ENCODE measurements around the gene SMYD3. TPM values are rescaled to one million over a fixed set of nuclear protein-coding genes. Genes with fewer than 3 reads are reported as not detected.

SMYD3 gene
- total and polyA plus RNA-seq, 9 of the 15 experiments (the other 6 are each of a cell fraction or from before 2014, with no cell fraction given), result 128 to 440 (median 197) TPM

DNA sequence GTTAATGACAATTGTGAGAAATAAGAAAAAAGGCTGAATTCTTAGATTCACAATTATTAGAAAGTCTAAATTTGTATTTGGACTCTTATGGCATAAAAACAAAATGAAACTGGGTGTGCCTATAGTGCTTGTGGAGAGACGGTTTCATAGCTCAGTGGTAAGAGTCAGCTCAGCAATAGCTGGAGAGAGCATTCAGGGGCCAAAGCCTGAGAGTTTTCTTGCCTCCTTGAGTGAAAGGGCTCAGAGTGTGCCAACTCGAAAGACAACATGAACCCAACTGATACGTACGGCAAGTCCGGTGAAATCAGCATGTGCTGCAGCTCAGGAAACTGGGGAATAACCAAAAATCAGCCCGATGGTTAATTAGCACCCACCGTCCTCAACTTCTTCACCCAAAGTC is 577.9 kb downstream of the SMYD3 start:
- ChIA-PET POLR2A (interaction anchor here (0.8 kb wide), 1 partner anchor 11 kb away, joined by 4 read pairs; no protein-coding TSS in a partner anchor), CTCF (ENCODE audit: low intra/inter-chr PET ratio) (no interaction called here)
- no TSS peak for BruUV-seq (replicated peaks)
- FAIRE-seq (no peak), DNase-seq (ENCODE audit: extremely low read depth in 1 of 4, low spot score in 3 of 4) (no peak), ATAC-seq (no peak)
- Histone ChIP-seq H3K27ac (ENCODE audit: extremely low read depth, low read depth, low read length) (no peak overlapping the region), H4K20me1 (replicated peaks; ENCODE audit: control insufficient read depth, insufficient read depth, low read length) (peaks cover 5% of the 10 kb centered on the region; the same call in 1 of the 2 replicates), H3K4me2 (ENCODE audit: insufficient read depth, low read length) (no peak overlapping the region), H3K27me3 (ENCODE audit: control insufficient read depth in 2 of 2, insufficient read depth in 2 of 2, low read length in 2 of 2) (no peaks in the 10 kb centered on the region), H3K9ac (ENCODE audit: insufficient read depth in 1 of 2, low read depth in 2 of 2, low read length in 2 of 2) (no peak overlapping the region), H3K36me3 (ENCODE audit: control insufficient read depth, insufficient read depth, low read length) (peaks cover 67% of the 10 kb centered on the region; the same call in 2 of the 3 replicates), H2AFZ (ENCODE audit: low read depth, low read length) (no peak overlapping the region), H3K9me1 (ENCODE audit: control insufficient read depth, insufficient read depth, low read length) (no peaks in the 10 kb centered on the region), H3K4me1 (replicated peaks in 1 of 2; ENCODE audit: control insufficient read depth in 2 of 2, insufficient read depth in 2 of 2, low read length in 2 of 2) (no peaks in the 10 kb centered on the region), H3K79me2 (ENCODE audit: control insufficient read depth, insufficient read depth, low read length) (peaks cover 34% of the 10 kb centered on the region), H3K4me3 (no peak overlapping the region), H3K9me3 (replicated peaks; ENCODE audit: control insufficient read depth, insufficient read depth, low read depth, low read length) (no peaks in the 10 kb centered on the region)
- intact Hi-C loops (cut with micrococcal nuclease) (no loop called here), in situ Hi-C loops (cut with MboI) (no loop called here)
- 94% methylated on average over 7 of the region's 7 CpGs for WGBS (ENCODE audit: insufficient coverage, low coverage, missing lambda C conversion rate)
- TF ChIP-seq DIDO1 (tag; IDR thresholded peaks at IDR 0.05; ENCODE audit: low read depth) (no peak), IFI16 (CRISPR knock-in tag; IDR thresholded peaks at IDR 0.05) (no peak), BCL6 (CRISPR knock-in tag; IDR thresholded peaks at IDR 0.05) (no peak), ZMIZ1 (IDR thresholded peaks at IDR 0.05; ENCODE audit: low read depth in 2 of 2, low read length in 2 of 2) (no peak), MED1 (CRISPR knock-in tag; IDR thresholded peaks at IDR 0.05; ENCODE audit: borderline replicate concordance) (no peak), ETV5 (CRISPR knock-in tag; IDR thresholded peaks at IDR 0.05; ENCODE audit: low read depth) (no peak), RREB1 (CRISPR knock-in tag; IDR thresholded peaks at IDR 0.05) (no peak), TGIF2 (CRISPR knock-in tag; IDR thresholded peaks at IDR 0.05) (no peak), ZNF507 (tag; conservative IDR thresholded peaks at IDR 0.05) (no peak), HDAC3 (IDR thresholded peaks at IDR 0.05; ENCODE audit: borderline replicate concordance, partially characterized antibody) (no peak), TEAD1 (CRISPR knock-in tag; IDR thresholded peaks at IDR 0.05) (no peak), NFIX (CRISPR knock-in tag; IDR thresholded peaks at IDR 0.05; ENCODE audit: low read depth) (no peak), FOXA3 (CRISPR knock-in tag; conservative IDR thresholded peaks at IDR 0.05 in 1 of 2, IDR thresholded peaks at IDR 0.05 in 1 of 2) (no peak), SAFB (IDR thresholded peaks at IDR 0.05; ENCODE audit: borderline replicate concordance, low read depth, low read length) (no peak)

Measured in K562 (cell line).